Activated T-helper 1 cell treated with anti-CD3 and anti-CD28 coated beads, Interleukin-2, amount 50 U/mL, for 16 hours (primary cell): ENCODE results near the gene MDFIC2.
"Not testable (repeated sequence)": the region's sequence is repeated elsewhere in the genome, so short reads cannot be mapped to it uniquely, and the experiment has no call there.

Experiments used
- DNase-seq, 2 donors: peaks; one replicate each; pipeline ENCODE4 v3.0.0-alpha.2; 2020; ENCODE audit warnings: low read depth in 1 of 2, low spot score in 1 of 2

MDFIC2 gene

DNA sequence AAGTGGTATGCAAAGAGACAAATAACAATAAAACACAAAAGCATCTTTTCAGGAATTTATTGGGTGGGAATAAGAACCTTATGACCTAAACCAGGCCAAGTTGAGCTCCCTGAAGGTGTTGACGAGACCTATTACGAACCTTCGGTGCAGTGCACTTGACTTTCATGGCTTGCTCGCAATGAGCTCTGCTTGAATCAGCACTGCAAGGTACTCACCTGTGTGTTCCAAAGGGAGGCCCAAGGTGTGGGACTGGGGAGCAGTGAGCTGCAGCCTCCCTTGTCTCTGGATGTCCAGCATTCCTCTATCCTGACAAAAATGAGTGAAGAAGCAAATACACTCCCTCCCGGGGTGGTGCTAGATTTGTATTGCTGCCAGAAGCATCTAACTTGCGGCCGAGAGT lies at the start of gene MDFIC2:
MDFIC2 (minus strand) TSS at position 303 of the 400 bp plus-strand sequence. CDS start 665 bp downstream, outside the sequence.
- no peak for DNase-seq

DNA sequence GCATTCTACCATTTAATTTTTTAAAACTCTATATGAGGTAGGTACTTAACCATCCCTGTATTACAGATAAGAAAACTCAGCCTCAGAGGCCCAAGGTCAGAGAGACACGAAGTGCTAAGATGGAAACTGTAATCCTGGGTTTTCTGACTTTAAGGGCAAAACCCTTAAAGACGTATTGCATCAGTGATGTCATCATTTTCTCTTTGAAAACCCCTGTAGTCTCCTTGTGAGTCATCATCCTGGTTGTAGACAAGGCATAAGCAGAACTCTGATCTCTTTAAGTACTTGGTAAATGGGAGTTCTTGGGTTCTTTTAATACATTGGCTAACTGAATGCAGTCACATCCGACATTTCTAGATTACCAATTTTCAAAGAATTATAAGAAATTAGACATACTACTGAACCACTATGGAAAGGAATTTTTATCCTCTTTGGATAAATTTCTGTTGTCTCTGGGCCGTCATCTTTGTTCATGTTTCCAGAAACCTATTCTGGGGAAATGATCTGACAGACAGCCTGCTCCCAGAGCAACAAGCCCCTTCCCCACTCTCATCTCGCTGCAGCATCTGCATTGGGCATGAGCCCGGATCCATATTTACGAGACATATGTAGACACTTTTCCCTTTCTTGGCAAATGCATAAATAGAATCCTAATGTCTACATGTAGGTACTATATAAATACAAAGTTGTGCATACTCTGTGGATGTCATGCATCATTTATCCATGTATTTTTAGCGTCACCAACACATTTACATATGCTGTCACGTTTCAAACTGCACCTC lies 48.7 kb upstream of the MDFIC2 start:
- no peak for DNase-seq

DNA sequence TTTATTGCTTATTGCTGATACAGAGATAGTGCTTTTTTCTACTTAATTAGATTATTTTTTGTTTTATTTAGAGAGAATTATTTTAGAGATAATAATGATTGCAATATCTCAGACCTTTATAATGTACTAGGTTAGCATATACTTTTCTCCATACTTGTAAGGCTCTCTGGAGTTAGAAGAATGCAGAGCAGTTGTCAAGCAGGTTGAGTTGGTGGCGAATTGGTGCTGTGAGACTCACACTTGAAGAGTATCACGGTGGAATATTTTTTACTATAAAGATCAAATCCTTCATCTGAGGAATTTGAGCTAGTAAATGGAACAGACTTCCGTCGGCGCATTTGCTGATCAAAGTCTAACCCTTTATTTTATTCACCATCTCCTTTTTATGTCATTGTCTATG lies 47.3 kb upstream of the MDFIC2 start:
- no peak for DNase-seq

DNA sequence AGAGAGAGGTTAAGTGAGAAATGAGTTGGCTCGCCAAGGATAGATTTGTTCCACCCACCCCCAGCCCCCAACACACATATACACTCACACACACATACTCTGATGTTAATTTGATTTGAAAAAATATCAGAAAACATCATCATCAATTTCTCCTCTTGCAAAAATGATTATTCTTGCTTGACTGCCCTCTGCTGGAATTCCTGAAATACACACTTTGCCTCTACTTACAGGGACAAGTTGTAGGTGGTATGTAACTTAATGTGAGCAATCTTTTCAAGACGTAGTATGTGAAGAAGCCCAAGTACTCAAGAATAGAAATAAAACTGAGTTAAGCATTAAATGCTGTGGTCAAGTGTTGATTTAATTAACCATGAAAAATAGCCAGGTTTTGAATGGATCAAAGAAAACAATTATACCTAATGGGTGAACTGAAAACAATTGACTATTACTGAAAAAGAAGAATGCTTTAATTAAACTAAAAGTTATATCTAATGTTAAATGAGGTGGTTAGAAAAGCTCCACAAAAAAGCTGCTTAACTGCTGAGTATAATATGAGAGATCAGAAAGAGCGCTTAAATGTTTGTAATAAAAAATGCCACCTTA lies 46.6 kb upstream of the MDFIC2 start:
- DNase-seq, result no peak

DNA sequence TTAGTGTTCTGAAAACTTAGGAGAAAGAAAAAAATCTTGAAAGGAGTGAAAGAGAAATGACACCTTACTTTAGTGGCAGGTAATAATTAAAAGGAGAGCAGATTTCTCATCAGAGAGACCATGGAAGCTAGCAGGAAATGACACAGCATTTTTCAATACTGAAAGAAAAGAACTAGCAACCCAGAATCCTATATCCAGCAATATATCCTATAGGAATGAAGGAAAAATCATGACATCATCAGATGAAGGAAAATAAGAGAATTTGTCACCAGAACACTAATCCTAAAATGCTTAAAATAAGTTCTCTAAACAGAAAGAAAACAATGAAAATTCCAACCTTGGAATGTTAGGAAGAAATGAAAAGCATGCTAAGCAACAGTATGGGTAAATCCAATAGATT lies 39.8 kb upstream of the MDFIC2 start:
- DNase-seq, result no peak

DNA sequence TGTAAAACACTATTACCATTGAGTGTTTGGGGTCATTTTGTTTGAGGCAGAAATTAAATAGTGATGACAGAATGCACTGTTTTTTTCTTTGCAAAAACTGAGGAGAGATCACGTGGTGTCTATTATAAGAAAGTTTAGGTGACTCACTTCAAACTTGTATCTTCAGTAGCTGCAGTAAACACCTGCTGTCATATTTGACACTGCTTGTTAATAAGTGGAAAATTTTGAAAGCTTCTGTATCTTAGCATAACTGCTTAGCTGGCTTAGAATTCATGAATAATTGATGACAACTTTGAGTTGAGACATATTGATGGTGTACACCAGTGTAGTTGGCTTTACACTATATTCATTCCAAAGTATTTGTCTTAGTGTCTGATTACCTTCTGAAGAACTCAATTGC lies 29.7 kb upstream of the MDFIC2 start:
- DNase-seq, result no peak

DNA sequence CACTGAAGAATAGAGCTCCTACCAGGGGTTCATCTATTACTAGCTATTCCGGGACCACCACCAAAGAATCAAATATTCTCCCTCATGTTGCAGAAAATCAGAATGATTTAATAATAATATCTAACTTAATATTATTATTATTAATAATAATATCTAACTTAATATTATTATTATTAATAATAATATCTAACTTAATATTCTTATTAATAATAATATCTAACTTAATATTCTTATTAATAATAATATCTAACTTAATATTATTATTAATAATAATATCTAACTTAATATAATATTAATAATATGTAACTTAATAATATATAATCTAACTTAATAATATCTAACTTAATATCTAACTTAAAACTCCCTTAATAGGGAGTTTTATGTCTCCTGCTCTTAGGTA lies 24.4 kb upstream of the MDFIC2 start:
- DNase-seq, result not testable (repeated sequence)

DNA sequence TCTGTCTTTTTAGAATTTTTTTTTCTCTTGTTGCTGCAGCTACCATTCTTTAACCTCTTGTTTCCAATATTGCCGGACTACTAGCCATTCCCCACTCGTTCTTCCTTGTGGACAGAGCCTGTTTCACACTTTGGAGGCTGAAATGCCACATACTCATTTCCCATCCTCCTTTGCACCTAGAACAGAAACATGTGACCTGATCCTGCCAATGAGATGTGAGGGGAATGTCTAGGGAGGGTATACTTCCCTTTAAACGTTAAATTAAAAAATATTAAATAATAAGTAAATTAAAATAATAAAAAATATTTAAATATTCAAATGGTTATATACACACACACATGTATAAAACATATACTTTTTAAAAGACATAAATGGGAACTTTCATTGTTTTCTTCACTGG lies 20.6 kb upstream of the MDFIC2 start:
- no peak for DNase-seq

DNA sequence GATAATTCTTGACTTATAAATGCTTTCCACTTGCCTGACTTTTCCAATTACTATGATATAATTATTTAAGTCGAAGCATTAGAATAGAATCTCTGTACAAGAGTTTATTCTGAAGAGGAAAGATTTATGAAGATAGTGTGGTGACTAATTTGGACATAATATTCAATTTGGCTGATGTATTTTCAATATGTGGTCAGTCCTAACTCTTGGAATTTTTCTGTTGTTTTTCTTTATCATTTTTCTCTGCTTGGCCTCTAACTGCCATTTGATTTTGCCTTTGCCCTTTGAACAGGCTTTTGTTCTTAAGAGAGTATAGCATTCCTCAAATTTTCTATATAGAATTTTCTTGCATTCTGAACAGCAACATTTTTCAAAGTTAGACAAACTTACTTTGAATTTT lies 2.6 kb upstream of the MDFIC2 start:
- no peak for DNase-seq

DNA sequence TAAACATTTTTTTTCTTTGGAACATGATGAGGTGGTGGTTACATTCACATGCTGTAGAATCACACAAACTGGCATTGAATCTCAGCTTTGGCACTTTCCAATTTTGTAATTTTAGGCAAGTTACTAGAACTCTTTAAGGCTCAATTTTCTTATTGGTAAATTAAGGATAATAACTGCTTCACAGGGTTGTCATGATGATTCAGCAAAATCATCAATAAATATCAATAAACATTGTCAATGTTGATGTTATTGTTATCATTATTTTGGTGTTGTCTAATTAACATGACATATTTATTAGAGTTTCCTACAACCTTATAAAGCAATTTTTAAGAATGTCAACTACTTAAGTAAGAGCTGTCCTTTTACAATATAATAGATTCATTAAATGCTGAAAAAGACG lies 1.6 kb downstream of the MDFIC2 start:
- no peak for DNase-seq

DNA sequence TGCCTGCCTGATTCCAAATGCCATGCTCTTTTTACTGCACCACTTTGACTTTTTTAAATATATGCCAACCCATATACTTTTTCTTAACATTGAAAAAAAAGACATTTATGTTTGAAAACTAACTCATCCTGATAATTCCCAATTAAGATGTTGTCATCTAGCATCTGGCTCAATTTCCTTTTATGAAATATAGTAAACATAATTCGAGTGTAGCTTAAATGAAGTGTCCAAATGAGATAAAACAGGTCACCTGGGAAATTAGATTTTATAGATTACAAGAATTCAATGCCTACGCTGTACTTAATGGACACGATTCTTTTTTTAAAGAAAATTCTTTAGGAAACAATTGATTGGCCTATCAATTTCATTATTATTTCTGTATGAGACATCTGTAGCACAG lies 2.8 kb downstream of the MDFIC2 start:
- no peak for DNase-seq

DNA sequence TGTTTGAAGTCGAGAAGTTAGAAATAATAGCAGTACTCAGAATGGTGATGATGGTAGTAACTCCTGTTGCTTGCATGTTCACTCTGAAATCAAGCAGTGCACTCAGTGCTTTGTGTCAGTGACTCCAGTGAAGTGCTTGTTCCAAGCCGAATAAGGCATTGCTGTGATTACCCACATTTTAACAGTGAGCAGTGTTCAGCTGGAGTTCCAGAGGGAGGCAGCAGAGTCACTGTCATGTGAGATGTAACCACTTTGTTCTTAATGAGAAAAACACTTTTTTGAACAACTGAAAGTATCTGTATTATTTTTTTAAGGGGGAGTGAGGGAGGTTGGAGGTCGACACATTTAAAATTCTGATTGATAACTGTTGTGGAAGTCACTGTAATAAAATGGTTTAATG lies 3.7 kb downstream of the MDFIC2 start:
- no peak for DNase-seq

DNA sequence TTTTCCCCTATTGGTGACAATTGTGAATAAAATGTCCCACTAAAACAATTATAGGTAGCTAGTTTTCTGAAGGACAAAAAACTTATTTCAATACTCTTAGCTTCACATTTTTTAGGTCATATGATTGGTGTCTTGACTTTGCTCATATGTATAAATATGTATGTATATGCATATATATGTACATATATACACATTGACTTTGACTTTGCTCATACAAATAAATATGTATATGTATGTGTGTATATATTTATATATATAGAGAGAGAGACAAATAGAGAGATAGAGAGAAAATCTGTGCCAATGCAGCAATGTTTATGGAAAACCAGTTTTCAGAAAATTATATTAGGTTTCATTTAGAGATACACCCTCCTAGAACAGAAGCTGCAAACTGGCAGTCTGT lies 5.7 kb downstream of the MDFIC2 start:
- no peak for DNase-seq

DNA sequence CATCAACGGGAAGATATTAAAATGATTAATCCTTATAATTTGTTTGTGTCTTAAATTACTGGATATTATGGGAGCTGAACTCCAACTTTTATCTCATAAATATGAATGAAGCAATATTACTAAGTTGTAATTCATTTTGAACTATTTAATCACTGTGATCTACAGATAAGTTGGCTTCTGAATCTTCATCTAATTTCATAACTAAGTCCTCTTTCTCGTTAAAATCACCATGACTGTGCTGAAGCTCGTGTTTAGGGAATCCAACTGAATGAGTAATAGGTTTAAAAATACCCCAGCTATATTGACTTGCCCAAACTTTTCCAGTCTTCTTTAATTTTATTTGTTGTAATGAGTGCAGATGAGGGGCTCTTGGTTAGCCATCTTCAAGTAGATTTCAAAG lies 14.1 kb downstream of the MDFIC2 start:
- DNase-seq, result no peak

DNA sequence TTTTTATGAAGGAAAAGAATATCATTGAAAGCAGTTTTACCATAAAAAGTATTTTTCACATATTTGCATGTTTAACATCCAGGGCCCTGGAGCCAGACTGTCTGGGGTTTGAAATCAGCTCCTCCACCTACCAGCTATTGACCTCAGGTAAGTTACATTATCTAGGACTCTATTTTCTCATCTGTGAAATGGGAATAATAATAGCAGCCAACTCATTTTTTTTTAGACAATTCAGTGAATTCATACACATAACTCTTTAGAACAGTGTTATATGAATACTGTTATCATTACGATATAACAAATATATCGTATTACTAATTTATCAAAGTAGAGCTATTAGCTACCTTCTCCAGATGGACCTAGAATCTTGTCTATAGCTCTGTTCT lies 21.3 kb downstream of the MDFIC2 start:
- DNase-seq, result no peak

DNA sequence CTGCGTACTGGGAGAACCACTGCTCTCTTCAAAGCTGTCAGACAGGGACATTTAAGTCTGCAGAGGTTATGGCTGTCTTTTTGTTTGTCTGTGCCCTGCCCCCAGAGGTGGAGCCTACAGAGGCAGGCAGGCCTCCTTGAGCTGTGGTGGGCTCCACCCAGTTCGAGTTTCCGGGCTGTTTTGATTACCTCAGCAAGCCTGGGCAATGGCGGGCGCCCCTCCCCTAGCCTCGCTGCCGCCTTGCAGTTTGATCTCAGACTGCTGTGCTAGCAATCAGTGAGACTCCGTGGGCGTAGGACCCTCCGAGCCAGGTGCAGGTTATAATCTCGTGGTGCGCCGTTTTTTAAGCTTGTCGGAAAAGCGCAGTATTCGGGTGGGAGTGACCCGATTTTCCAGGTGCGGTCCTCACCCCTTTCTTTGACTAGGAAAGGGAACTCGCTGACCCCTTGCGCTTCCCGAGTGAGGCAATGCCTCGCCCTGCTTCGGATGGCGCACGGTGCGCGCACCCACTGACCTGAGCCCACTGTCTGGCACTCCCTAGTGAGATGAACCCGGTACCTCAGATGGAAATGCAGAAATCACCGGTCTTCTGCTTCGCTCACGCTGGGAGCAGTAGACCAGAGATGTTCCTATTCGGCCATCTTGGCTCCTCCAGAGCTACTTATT lies 21.9 kb downstream of the MDFIC2 start:
- DNase-seq, result not testable (repeated sequence)

DNA sequence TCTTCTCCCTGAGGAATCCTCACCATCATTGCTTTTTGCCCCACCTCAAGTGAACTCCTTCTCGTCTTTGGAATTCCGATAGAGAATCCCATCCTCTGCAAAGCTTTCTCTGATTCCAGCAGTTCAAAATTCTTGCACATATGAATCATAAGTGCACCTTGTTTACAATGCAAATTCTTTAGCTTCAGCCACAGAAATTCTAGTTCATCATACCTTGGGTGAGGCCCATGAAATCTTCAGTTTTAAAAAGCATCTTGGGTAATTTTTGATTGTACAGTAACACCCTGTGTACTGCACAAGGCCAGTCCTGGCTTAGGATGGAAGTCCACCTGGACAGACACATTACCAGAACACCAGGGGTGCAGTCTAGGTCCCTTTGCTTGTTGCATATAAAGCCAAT lies 30.8 kb downstream of the MDFIC2 start:
- no peak for DNase-seq

DNA sequence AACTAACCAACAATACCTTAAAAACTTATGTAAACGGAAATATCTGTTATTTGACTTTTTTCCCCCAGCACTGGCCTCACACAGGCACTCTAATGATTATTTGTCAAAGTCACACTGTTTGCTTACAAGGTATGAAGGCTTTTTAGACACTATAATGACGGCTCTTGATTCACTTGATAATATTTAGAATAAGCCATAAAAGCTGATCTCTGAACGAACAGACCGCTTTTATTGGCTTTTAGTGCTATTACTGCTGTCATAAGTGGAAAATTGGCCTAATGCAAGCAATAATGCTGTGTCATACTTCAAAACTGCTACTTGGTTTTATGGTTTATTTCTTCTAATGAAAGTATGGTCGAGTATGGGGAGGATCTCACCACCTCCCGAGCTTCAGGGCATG lies 35.1 kb downstream of the MDFIC2 start:
- DNase-seq, result no peak

DNA sequence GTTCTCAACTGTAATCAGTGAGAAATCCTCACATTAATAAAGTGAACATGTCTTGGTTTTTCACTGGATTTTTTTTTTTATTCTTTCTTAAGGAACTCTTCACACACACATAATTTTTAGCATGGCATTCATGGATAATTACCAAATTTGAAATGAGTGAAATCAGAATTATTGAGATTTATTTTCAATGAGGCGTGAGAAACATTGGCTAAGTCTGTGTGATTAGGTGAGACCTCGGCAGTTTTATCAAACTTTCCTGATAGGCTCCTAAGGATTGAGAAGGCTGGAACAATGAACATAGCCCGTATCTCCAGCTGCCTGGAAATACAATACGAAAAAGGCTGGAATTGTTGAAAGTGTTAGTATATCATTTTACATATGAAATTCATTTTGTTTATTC lies 35.5 kb downstream of the MDFIC2 start:
- no peak for DNase-seq

DNA sequence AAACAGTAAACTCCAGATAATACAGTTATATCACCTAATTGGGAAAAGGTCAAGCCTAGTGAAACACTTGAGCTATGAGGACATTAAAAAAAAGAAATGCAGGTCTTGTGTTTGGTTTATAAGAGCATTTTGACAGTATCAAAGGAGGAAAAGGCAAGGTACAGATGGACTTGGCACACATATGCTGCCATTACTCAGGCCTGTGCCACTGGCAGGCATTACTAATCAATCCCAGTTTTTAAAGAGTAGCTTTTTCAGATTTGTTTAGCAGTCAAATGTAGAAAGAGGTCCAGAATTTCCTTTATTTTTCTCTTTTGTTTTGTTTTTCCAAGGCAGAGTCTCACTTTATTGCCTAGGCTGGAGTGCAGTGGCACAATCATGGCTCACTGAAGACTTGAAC lies 38.9 kb downstream of the MDFIC2 start:
- no peak for DNase-seq

DNA sequence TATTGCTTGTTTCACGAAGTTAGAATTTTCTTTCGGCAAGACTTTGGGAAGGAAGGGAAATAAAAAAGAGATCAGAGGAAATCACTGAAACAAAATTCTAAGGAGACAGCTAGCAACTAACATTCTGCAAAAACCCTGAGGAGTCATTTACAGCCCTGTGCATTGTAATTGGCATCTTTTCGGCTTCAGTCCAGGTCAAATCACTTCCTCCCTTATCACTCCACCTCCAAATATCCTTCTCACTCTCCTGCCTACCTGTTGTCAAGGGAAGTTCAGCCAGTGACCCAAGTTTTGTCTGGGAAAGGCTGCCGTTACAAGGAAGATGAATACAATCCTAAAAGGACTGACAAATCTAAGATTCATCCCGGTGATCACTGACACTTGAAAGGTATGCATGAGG lies 39.6 kb downstream of the MDFIC2 start:
- no peak for DNase-seq

DNA sequence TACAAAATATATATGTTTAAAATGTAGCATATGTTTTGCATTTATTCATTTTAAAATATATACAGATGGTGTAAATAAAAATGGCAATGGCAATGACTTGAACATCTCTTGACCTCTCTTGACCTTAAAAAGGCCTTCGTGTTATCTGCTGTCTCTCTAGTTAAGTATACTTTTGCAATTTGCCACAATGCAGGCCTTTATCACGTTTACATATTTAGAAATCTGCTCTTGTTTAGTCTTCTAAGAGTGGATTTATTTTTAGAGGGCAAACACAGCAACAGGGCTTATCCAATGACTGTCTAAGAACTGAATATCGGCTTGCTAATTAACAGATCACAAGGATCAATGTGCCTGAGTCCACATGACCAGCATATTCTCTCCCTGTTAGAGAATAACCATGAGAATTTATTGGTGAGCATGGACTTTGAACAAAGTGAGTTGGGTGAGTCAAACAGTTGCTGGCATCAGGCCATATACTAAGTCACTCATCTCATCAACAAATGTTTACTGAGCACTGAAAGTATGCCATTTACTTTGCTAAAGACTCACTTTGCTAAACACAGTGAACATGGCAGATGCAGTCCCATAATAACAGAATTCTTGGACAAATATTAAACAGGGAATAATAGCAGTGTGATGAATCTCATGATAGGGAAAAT lies 48.2 kb downstream of the MDFIC2 start:
- DNase-seq, result no peak
